Activated T-cell treated with anti-CD3 and anti-CD28 coated beads for 1 hour (primary cell): ENCODE results near the gene PRKCI.
"Not testable (repeated sequence)": the region's sequence is repeated elsewhere in the genome, so short reads cannot be mapped to it uniquely, and the experiment has no call there.

Source experiments
- DNase-seq: peaks from one replicate; pipeline ENCODE4 v3.0.0-alpha.2; 2020; ENCODE audit warnings: low read depth

Gene PRKCI

DNA sequence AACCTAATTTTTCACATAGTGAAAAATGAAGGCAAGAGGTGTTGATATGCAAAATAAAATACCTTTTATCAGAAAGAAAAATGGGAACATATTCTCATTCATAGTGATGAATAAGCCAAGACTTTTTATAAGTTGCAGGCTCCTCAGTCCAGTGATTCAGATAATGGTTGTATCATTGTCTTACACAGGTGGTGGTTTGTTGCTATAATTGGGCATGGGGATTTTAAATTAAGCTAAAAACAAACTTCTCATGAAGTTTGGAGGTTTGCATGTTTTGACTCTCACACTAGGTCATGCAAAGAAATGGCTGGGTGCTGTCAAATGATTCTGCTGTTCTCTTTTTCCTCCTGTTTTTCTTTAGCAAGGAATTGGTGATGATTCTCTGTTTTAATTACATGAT, 74.5 kb downstream of the PRKCI start:
- no peak for DNase-seq

DNA sequence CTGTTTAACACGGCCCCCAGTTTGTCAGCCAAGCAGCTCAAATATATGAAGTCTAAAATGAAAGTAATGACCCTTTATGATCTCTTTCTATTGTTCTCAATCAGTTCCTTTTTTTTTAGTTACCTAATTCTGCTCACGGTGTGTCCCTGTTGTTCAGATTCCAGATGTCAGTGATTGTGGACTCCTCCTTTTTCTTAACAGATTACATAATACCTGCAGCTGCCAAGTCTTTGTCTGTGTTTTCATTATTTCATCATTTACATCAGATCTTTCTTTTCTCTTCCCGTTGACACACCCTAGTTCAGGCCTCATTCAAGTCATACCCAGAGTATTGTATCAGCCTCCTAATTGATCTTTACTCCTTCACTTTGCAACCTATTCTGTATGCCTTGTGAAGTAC, 79.2 kb downstream of the PRKCI start:
- no peak for DNase-seq

DNA sequence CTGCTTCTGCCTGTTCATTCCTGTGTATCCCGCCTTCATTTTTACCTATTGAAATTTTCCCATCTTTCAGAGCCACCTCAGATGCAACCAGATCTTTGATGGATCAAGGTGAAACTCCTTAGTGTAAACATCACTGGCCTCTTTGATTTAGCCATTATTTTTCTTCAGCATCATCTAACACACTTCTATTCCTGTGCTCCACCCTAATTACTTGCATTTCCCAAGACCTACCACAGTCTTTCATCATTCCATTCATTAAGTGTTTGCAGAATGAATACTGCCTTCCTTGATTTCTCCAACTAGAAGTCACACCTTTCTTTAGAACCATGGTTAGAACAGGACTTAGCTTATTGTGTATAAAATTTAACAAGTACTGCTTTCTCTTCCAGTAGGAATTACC, 79.8 kb downstream of the PRKCI start:
- DNase-seq, result no peak

DNA sequence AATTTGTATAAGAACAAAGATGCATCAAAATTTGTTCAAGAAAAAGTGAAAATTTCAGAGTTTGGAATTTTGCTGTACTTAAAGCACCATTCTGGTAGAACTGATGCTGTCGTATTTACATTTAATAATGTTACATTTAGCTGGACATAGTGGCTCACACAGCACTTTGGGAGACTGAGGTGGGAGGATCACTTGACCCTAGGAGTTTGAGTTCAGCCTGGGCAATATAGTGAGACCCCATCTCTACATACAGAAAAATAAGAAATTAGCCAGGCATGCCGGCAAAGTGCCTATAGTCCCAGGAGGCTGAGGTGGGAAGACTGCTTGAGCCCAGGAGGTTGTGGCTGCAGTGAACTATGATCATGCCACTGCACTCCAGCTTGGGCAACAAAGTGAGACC, 83.8 kb downstream of the PRKCI start:
- no peak for DNase-seq

DNA sequence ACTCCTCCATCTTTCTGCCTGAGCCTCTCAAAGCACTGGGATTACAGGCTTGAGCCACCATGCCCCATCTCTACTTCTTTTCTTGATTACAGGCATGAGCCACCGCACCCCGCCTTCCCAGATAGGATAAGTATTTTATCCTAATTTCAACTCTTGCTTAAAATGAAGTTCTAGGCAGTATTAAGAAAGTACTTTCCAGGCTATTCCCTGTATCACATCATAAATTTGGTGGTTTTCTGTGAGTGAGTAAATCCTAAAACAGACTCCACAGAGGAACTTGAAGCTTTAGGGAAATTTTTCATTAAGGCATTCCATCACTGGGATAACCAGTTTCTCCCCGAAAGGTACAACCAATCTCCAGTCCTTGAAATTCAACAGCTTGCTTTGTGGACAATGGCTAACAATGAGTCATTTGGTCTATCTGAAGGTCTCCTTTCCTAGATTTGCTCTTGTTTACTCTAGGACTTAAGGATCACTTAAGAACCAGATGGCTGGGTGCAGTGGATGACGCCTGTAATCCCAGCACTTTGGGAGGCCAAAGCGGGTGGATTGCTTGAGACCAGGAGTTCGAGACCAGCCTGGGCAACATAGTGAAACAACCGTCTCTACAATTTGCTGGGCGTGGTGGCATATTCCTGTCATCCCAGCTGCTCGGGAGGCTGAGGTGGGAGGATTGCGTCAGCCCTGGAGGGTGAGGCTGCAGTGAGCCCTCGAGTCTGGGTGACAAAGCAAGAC, 85.6 kb downstream of the PRKCI start:
- DNase-seq, result no peak

DNA sequence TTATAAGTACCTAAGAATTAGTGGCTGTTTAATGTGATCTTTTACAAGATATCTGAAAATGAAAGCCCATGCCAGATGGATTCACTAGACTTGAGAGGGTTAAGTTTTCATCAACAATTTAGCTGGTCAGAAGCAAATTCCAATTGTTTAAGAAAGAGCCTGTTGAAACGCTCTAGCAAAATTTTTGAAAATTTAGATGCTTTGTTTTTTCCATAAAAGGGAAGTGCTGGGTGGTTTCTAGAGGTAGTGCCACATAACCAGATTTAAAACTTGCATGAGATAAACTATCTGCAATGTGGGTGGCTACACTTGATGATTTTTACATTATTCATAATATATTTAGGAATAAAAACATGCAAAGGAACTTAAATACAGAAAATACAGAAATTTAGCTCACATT, 86.8 kb downstream of the PRKCI start:
- no peak for DNase-seq

DNA sequence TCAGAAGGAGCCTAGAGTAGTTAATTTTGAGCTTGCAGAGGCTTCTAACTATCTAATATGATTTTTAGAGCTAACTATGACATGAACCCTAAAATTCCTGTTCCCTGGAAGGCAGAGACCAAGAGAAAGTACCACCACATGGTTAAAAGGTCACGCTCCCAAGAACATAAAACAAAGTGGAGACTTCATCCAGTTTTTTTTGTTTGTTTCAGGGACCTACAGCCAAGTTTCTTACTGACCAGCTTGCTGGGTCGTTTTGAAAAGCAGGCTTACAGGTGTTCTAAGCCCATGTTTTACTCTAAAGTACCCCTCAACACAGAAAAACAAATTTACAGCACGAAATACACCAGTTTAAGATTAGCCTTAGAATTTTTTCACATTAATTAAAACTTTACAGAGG, 95.7 kb downstream of the PRKCI start:
- no peak for DNase-seq

DNA sequence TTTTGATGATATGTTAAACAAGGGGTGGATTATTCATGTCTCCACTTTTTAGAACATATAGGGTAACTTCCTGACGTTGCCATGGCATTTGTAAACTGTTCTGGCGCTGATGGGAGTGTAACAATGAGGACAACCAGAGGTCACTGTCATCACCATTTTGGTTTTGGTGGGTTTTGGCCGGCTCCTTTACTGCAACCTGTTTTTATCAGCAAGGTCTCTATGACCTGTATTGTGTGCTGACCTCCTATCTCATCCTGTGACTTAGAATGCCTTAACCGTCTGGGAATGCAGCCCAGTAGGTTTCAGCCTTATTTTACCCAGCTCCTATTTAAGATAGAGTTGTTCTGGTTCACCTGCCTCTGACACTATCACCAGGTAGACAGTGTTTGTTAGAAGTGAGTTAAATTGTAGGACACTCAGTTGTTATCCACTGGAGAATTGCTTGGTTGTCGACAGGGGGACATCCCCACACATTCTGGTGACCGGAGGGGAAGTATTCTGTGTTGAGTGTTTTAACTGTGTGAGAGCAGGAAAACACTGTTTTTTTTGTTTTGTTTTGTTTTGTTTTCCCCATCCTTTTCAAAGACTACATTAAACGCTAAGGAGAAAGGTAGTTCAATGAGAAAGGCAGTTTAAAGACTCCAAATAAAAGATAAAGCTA, 98.4 kb downstream of the PRKCI start:
- no peak for DNase-seq

DNA sequence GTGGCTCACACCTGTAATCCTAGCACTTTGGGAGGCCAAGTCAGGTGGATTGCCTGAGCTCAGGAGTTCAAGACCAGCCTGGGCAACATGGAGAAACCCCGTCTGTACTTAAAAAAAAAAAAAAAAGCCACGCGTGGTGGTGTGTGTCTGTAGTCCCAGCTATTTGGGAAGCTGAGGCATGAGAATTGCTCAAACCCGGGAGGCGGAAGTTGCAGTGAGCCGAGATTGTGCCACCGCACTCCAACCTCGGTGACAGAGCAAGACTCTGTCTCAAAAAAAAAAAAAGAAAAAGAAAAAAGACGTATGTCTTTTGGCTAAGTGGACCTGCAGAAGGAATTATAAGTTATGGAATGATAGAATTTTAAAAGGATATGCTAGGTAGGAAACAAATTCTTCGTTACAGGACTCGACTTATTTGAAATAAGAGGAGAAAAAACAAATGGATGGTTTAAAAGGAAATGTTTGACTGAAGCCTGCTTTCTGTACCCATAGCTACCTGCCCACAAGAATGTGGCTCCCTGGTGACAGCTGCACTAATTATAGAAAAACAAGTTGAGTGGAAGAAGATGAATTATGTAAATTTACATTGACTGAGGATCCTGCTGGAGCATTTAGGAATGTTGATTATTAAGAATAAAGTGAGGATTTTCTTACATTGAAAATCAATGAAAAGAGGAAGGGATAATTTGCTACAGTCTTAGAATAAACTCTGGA, 99.3 kb downstream of the PRKCI start:
- DNase-seq, result no peak

DNA sequence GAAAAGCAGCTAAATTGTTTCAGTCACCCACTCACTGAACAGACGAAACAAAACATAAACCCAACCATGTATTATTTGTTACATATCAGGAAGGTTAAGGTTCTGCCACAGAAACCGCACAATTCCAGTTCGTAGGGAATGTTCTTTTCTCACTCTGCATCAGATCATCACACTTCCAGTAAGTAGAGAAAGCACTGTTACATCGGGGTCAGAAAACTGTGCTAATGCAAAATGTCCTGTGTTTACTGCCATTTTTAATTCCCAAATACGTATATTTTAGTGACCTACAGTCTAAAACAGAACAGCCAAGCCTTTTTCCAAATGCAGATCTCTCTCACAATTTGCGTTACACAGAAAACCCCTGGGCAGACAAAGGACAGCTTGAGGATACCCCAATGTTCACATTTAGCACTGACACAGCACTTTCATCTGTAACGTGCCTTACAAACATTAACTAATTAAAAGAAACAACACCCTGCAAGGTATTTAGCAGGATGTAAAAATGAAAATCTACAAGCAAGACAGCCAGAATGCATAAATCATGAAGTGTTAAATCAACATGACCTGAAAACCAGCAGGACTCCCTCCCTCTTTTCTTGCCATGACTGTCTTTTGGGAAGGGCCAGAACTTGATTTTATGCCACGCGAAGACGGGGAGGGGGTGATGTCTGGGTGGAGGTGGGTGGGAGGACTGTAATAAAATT, 100.5 kb downstream of the PRKCI start:
- no peak for DNase-seq

DNA sequence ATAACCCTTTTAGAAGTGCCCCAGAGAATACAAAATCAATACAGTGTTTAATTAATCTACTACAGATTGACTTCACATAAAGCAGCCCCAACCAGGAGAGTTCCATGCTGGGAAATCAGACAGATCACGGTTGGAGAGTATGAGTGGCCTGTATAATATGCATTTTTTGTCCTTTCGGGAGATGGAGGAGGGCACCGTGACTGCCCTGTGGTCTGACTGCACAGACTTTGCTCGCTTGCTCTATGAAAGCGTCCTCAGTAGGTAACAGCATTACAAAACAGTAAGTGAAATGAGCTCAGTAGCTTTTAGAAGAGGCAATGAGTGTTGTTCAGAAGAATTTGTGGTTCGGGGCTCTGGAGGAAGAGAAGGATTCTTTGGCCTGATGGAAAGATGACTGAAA, 101.1 kb downstream of the PRKCI start:
- no peak for DNase-seq

DNA sequence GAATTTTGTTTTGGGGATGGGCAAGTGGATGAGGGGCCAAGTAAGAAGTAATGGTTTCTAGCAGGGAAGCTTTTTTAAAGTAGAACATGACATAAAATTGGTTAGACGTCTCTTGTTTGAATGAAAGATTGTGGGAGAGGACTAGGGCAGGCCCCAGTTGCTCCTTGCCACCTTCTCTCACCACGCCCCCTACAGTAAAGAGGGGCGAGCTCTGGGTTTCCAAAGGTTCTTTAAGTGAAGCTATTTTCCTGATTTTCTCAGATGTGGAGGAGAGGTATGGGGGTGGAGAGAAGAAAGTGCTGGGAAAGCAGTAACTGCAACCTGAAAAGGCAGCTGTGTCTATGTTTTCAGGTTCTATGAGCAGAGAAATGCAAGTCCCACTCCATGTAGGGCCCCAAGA, 102.7 kb downstream of the PRKCI start:
- DNase-seq, result no peak

DNA sequence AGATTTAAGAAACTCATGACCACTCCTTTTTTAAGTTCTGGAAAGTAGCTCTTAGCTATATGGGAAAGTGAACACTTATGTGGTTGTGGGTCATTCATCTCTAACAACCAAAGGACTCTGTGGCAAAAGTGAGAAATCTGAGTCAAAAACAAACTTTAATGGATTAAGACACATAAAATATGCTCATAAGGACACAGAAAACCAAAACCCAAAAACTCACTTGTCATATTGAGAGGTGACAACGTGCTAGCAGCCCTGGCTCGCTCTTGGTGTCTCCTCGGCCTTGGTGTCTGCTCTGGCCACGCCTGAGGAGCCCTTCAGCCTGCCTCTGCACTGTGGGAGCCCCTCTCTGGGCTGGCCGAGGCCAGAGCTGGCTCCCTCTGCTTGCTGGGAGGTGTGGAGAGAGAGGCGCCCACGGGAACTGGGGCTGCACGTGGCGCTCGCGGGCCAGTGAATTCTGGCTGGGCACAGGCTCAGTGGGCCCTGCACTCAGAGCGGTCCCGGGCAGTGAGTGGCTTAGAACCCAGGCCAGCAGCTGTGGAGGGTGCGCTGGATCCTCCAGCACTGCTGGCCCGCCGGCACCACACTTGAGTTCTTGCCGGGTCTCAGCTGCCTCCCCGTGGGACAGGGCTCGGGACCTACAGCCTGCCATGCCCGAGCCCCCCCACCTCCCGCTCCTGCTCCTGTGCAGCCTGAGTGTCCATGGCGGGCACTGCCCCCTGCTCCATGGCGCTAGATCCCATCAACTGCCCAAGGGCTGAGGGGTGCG, 105.0 kb downstream of the PRKCI start:
- DNase-seq, result no peak

DNA sequence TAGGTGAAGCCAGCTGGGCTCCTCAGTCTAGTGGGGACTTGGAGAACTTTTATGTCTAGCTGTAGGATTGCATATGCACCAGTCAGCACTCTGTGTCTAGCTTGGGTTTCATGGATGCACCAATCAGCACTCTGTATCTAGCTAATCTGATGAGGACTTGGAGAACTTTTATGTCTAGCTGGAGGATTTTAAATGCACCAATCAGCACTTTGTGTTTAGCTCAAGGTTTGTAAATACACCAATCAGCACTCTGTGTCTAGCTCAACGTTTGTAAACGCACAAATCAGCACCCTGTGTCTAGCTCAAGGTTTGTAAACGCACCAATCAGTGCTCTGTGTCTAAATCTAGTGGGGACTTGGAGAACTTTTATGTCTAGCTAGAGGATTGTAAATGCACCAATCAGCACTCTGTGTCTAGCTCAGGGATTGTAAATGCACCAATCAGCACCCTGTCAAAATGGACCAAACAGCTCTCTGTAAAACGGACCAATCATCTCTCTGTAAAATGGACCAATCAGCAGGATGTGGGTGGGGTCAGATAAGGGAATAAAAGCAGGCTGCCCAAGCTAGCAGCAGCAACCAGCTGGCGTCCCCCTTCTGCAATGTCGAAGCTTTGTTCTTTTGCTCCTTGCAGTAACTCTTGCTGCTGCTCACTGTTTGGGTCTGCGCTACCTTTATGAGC, 105.8 kb downstream of the PRKCI start:
- DNase-seq, result not testable (repeated sequence)

DNA sequence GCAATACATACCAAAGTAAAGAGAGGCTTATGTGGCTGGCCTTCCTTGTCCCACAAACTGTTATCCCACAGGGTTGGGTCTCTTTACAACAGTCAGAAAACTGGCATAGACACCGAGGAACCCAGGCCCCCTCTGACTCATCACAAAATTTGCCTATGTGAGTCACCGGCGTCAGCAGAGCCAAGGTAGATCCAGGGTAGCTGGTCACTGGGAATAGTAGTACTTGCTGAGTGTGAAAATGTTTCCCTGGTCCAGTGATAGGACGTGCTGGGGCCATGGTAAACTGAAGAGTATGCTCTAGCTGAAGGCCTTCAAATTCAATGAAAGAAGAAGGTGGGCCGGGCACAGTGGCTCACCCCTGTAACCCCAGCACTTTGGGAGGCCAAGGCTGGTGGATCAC, 108.1 kb downstream of the PRKCI start:
- DNase-seq, result no peak

DNA sequence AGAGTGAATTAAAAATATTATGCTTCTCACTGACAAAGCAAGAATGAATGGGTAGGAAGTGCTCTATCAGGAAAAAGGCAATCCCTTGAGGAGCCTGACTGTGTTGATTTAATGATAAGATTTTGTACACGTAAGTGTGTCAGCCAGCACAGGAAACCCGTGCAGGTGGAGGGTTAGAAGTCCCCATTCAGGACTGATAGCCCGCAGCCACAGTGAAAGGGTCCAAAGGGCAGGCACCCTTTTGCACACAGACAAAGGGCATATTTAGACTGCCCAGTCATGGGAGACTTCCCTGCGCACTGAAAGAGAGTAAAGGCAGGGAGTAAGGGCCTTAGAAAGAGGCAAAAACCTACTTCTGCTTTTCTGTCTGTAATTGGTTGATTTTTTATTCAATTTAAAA, 108.9 kb downstream of the PRKCI start:
- no peak for DNase-seq

DNA sequence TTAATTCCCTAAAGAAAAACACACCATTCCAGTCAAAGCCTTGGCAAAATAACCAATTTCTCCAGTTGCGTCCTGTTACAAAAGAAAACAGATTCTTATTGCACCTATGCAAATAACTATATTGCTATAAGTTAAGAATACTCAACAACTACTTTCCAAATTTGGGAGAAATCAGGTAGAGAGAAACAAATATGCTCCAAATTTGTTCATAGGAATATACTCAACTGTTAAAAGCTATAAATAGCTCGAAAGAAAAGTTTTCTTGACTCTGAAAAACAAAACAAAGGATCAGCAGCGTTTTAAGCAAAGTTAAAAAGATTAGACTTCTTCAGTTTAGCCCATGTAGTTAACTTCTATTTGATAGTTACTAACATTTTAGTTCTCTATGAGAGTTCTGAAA, 115.2 kb downstream of the PRKCI start:
- no peak for DNase-seq

DNA sequence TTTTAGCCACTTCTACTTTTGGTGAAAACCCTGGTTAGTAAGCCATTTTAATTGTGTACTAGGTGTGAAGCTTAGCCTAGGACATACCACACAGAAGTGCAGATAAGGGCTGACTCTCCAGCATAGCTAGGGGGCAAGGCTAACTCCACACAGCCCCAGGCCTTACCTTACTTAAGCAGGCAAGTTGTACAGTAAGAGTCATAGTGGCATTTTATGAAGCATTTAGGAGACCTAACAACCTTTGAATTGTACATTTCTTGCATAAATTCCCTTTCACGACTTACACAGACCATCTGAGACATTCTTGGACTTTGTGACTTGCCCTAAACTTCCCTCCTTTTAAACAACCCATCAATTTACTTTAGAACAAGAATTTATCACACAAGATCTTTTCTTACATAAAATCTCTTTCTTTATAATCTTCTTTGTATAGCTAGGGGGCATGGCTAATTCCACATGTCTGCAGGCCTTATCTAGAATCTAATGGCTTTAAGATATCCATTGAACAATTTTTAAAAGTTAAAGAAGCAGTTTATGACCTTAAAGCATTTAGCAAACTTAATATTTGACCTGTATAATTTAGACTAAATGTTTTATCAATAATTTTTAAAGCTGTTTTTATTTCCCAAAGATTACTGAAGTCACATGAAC, 116.6 kb downstream of the PRKCI start:
- DNase-seq, result no peak

DNA sequence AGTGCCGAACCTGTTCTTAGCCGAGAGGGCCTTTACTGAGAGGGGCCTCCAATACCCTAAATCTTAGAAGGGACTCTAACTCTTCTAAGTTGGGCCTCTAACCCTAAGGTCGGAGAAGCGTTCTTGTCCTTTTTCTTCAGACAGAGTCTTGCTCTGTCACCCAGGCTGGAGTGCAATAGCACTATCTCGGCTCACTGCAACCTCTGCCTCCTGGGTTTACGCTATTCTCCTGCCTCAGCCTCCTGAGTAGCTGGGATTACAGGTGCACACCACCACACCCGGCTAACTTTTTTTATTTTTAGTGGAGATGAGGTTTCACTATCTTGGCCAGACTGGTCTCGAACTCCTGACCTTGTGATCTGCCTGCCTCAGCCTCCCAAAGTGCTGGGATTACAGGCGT, 120.0 kb downstream of the PRKCI start:
- DNase-seq, result not testable (repeated sequence)

DNA sequence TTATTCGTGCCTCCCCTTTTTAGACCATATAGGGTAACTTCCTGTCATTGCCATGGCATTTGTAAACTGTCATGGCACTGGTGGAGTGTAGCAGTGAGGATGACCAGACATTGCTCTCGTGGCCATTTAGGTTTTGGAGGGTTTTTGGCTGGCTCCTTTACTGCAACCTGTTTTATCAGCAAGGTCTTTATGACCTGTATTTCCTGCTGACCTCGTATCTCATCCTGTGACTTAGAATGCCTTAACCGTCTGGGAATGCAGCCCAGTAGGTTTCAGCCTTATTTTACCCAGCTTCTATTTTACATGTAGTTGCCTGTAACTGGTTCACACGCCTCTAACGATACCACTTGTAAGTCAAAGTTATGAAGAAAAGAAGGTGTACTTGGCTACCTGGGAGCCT, 121.6 kb downstream of the PRKCI start:
- DNase-seq, result not testable (repeated sequence)

DNA sequence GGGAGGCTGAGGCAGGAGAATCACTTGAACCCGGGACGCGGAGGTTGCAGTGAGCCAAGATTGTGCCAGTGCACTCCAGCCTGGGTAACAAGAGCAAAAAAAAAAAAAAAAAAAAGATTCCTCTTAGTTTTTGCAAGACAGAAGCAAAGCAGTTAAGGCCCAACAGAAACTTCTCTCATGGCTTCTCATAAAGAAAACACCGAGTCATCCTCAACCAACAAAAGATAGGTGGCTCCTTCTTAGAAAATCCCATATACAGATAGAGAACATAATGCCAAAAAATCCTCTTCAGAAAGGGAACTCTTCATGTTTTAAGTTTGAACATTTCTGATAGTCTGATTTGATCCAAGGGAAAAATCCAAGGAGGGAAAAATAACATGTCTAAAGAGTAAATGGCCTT, 122.7 kb downstream of the PRKCI start:
- no peak for DNase-seq
